ENCODE data around the gene ATP1B3. TPM values are rescaled to one million over a fixed set of nuclear protein-coding genes. Genes with fewer than 3 reads are reported as not detected.
"Not testable (repeated sequence)": the region's sequence is repeated elsewhere in the genome, so short reads cannot be mapped to it uniquely, and the experiment has no call there.

ATP1B3 gene
- total RNA-seq, 2 donors from 2014 or later: 110 to 156 TPM

- H3K36me3 Mint-ChIP-seq: peaks cover 0 to 6% of the 10 kb centered on the region in 2 donors
- no peak for DNase-seq (ENCODE audit: low spot score in 2 of 2)
- peak; percentile 38 to 91 for ATAC-seq
- H3K27ac Mint-ChIP-seq: peak overlapping the region in 1 of 2 donors; percentile 29
- no peaks in the 10 kb centered on the region for H3K9me3 Mint-ChIP-seq
These were observed 73.5 kb downstream of the ATP1B3 start for GRCh38 chr3:141949972-141950371.

DNA sequence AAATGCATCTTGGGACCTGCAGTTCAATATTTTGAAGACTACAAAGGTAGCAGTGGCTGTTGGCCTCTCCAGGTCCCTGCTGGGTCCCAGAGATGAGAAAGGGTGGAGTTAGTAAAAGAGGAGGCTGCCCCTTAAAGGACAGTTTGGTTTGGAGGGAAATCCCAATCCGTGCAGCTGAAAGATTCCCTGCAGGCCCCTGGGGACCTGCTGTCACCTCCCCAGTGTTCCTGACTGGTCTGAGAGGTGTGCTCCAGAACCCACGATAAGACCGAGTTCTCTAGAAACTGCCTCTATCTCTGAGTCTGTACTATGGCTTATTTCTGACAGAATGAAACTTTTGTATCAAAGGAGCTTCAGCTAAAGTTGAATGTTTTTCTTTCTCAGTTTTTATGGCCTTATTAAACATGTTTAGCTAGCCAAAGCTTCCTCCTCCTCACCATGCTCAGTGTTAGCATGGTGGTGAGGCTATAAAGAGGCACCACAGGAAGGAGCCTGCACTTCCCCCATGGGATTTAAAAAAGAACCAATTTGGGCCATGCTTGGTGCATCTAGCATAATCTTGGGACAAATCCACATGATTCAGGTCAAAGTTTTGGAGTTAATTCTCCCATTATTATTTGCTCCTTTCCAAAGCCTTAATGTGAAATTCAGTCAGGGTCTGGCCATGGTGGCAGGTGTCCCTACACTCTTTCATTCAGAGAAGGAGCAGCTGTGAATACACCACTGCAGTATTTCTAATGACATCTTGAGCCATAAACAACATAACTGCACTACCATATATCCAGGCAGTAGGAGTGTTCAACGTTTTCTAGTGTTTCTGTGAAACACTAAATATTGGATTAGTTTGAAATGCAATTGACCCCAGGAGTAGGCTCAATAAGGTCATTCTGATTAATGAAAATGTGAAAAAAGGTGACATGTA is 74.4 kb downstream of the ATP1B3 start:
- H3K27ac Mint-ChIP-seq: peak overlapping the region in 1 of 2 donors; percentile 29
- H3K36me3 Mint-ChIP-seq: peaks cover 0 to 6% of the 10 kb centered on the region in 2 donors
- ATAC-seq (no peak), DNase-seq (ENCODE audit: low spot score in 2 of 2) (no peak)
- no peaks in the 10 kb centered on the region for H3K9me3 Mint-ChIP-seq

GRCh38 chr3:141952611-141953010 is 76.2 kb downstream of the ATP1B3 start:
- Mint-ChIP-seq H3K36me3 (peaks cover 0 to 6% of the 10 kb centered on the region in 2 donors), H3K9me3 (no peaks in the 10 kb centered on the region), H3K27ac (no peak overlapping the region)
- ATAC-seq (no peak), DNase-seq (ENCODE audit: low spot score in 2 of 2) (no peak)

GRCh38 chr3:141955175-141955574 is 78.7 kb downstream of the ATP1B3 start:
- Mint-ChIP-seq H3K36me3 (peaks cover 3 to 4% of the 10 kb centered on the region in 2 donors), H3K9me3 (no peaks in the 10 kb centered on the region), H3K27ac (no peak overlapping the region)
- DNase-seq (ENCODE audit: low spot score in 2 of 2) (no peak), ATAC-seq (no peak)

DNA sequence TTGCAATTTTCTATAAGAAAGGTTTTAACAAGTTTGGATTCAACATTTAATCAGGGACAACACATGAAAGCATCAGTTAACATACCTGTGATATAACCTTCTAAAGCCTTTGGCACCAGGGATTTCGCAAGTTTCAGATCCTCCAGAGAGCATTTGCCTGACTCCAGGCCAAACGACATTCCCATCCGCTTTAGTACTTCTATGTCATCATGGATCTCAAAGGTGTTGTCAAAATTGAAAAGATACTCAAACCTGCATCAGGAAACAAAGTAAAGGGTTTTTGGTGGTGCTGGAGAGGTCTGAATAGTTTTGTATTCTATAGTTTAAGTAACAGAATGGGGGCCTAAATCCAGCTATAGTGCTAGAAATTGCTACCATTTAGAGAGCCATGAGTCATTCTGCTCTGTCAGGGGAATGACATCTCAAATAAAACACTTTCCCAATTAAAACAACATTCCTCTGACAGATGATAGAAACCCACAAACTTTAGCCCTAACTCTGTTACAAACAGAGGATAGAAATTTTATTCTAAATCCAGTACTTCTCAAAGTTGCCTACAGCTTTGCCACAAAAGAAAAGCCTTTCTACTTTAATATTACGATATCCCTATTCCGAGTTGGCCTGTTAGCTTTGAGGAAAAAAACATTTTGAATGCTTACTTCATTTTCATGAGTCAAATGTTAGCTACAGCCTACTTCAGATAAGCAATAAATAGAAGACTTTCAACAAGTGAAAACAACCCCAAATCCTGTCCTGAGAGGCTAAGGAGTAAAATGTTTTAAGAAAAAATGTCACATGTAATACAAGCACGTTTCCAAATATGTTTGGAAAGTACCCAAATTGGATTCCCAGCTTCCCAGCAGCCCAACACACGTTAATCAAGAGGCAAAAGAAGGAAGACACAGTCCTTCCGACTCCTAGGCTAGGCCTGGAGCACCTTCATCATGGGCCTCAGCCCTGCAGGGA is 83.4 kb downstream of the ATP1B3 start:
- Mint-ChIP-seq H3K27ac (no peak overlapping the region), H3K36me3 (peaks cover 0 to 4% of the 10 kb centered on the region in 2 donors), H3K9me3 (no peaks in the 10 kb centered on the region)
- no peak for ATAC-seq
- no peak for DNase-seq (ENCODE audit: low spot score in 2 of 2)

DNA sequence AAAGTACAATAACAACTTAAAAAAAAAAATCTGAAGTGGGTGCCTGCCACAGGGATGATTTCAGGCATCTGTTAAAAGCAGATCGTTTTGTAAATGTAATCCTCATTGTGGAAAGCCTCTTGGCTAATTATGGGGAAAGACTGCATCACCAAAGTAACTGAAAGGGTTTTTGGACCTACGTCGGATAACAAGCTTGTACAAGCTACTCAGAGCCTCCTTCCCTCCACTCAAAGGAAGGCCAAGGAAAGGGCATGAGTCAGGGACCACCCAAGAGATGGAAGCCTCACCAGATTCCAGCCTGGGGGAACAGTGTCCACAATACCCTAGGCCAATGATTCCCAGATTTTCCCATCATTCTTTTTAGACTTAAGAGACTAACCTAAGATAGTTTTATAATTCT is 84.3 kb downstream of the ATP1B3 start:
- H3K9me3 Mint-ChIP-seq: no peaks in the 10 kb centered on the region
- ATAC-seq (no peak), DNase-seq (ENCODE audit: low spot score in 2 of 2) (no peak)
- H3K27ac Mint-ChIP-seq: no peak overlapping the region
- H3K36me3 Mint-ChIP-seq: peaks cover 0 to 4% of the 10 kb centered on the region in 2 donors

DNA sequence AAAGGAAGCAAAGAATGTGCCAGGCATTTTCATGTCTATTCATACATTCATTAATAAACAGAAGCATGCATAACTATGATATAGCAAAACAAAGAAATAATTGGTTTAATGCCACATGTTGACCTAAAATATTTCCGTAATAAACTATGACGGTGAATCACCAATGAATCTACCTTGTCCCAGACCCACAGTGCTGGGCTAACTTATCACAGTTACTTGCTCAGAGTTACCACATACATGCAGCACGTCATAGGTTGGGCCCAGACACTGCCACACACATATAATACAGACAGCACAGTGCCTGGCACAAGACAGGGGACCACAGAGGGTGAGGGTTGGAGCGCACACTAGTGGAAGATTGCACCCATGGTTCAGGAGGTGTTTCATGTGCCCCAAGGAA is 86.9 kb downstream of the ATP1B3 start:
- Mint-ChIP-seq H3K9me3 (no peaks in the 10 kb centered on the region), H3K36me3 (peaks cover 0 to 4% of the 10 kb centered on the region in 2 donors), H3K27ac (no peak overlapping the region)
- ATAC-seq (no peak), DNase-seq (ENCODE audit: low spot score in 2 of 2) (no peak)

DNA sequence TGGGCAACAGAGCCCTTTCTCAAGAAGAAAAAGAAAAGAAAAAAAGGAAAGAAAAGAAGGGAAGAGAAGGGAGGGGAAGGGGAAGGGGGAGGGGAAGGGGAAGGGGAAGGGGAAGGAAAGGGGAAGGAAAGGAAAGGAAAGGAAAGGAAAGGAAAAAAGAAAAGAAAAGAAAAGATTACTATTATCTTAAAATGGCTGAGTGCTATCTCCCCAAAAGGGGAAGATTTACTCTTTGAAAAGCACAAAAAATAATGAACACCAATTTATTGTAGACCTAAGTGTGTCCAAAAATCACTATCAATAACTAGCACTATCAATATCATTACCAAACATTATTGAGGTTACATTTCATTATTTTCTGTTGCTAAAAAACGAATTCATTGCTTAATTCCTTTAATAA is 89.0 kb downstream of the ATP1B3 start:
- H3K36me3 Mint-ChIP-seq: no peaks in the 10 kb centered on the region
- peak overlapping the region in 1 of 2 donors; percentile 15 for H3K27ac Mint-ChIP-seq
- H3K9me3 Mint-ChIP-seq: no peaks in the 10 kb centered on the region
- no peak for ATAC-seq
- DNase-seq (ENCODE audit: low spot score in 2 of 2): no peak

- no peak for DNase-seq (ENCODE audit: low spot score in 2 of 2)
- Mint-ChIP-seq H3K27ac (no peak overlapping the region), H3K9me3 (no peaks in the 10 kb centered on the region), H3K36me3 (no peaks in the 10 kb centered on the region)
- ATAC-seq: no peak
These were observed 93.3 kb downstream of the ATP1B3 start for GRCh38 chr3:141969711-141970110.

- ATAC-seq (no peak), DNase-seq (ENCODE audit: low spot score in 2 of 2) (no peak)
- Mint-ChIP-seq H3K36me3 (no peaks in the 10 kb centered on the region), H3K9me3 (no peaks in the 10 kb centered on the region), H3K27ac (no peak overlapping the region)
These were observed 95.1 kb downstream of the ATP1B3 start for GRCh38 chr3:141971571-141971970.

DNA sequence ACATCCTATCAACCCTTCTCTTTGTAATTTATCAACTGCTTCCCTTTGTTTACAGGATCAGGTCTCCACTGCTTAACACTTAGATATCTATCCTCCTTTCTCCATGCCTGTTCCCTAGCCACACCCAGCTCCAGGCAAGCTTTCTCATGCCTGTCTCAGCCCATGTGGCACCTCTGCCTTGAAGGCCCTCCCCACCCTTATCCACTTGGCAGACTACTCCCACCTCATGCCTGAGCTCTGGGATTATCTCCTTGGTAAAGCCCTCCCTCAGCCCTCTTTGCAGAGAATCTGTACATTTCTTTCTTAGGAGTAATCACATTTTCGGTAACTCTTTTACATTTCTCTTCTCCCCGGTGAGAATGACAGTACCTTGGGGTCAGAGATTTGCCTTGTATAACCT is 96.0 kb downstream of the ATP1B3 start:
- no peak for ATAC-seq
- DNase-seq (ENCODE audit: low spot score in 2 of 2): no peak
- Mint-ChIP-seq H3K36me3 (no peaks in the 10 kb centered on the region), H3K9me3 (no peaks in the 10 kb centered on the region), H3K27ac (no peak overlapping the region)

DNA sequence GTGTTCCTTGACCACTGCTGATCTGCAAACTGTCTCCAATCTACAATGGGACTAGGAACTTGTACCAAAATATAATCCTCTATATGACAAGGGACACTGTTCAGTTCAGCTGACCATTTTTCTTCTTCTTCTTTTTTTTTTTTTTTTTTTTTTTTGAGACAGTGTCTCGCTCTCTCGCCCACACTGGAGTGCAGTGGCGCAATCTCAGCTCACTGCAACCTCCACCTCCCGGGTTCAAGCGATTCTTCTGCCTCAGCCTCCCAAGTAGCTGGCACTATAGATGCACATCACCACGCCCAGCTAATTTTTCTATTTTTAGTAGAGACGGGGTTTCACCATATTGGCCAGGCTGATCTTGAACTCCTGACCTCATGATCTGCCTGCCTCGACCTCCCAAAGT is 98.3 kb downstream of the ATP1B3 start:
- not testable (repeated sequence) for DNase-seq (ENCODE audit: low spot score in 2 of 2); H3K27ac Mint-ChIP-seq; H3K36me3 Mint-ChIP-seq; ATAC-seq; H3K9me3 Mint-ChIP-seq

Other genes with a start within 250 kb of the ATP1B3 start
- 10 to 100 TPM; 50.8 to 76.9 TPM for gene RNF7, start 138.3 kb upstream of the ATP1B3 start, total RNA-seq
- not detected for gene GRK7, start 113.2 kb upstream of the ATP1B3 start, total RNA-seq

Measured in activated naive CD4-positive, alpha-beta T cell treated with anti-CD3 and anti-CD28 coated beads, Interleukin-2, amount 50 U/mL, for 72 hours (primary cell).